ENCODE results near the gene NECTIN4.

GRCh38 chr1:161122967-161123366 lies 33.6 kb upstream of the NECTIN4 start:
- no peak for TF ChIP-seq NR2C2 (IDR thresholded peaks at IDR 0.05; ENCODE audit: borderline replicate concordance, control insufficient read depth, insufficient read length, low read depth)
- TF ChIP-seq SMC3 (IDR thresholded peaks at IDR 0.05; ENCODE audit: borderline replicate concordance, low read length): no peak
- no peak for TF ChIP-seq TAF1 (IDR thresholded peaks at IDR 0.05; ENCODE audit: borderline replicate concordance, low read depth, low read length)
- TF ChIP-seq POLR2A (IDR thresholded peaks at IDR 0.05; ENCODE audit: low read depth, low read length): no peak
- TF ChIP-seq SKIL (IDR thresholded peaks at IDR 0.05; ENCODE audit: low read depth, poor library complexity, severe bottlenecking): no peak
- no peak for TF ChIP-seq POLR2AphosphoS5 (IDR thresholded peaks at IDR 0.05; ENCODE audit: low read length)
- no peak for TF ChIP-seq SUZ12 (IDR thresholded peaks at IDR 0.05; ENCODE audit: unreplicated experiment)
- no peak for TF ChIP-seq EP300 (IDR thresholded peaks at IDR 0.05; ENCODE audit: borderline replicate concordance in 1 of 2, control insufficient read depth in 1 of 2, low read depth in 2 of 2, low read length in 2 of 2)

Data from GM12878 (cell line).